Measurements from ENCODE around the gene TPSD1.

DNA sequence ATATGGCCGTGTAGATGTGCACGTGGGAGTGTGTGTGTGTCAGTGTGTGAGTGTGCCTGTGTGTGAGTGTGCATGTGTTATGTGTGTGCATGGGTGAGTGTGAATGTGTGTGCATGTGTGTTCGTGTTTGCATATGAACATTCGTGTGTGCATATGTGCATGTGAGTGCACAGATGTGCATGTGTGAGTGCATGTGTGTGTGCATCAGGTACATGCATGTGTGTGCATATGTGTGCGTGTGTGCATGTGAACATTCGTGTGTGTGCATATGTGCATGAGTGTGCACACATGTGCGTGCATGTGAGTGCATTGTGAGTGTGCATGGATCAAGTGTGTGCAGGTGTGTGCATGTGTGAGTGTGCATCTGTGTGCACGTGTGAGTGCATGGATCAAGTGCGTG lies 17.9 kb upstream of the TPSD1 start:
- no peak for TF ChIP-seq CREB1 (CRISPR knock-in tag; IDR thresholded peaks at IDR 0.05)
- TF ChIP-seq, protein P1, sequence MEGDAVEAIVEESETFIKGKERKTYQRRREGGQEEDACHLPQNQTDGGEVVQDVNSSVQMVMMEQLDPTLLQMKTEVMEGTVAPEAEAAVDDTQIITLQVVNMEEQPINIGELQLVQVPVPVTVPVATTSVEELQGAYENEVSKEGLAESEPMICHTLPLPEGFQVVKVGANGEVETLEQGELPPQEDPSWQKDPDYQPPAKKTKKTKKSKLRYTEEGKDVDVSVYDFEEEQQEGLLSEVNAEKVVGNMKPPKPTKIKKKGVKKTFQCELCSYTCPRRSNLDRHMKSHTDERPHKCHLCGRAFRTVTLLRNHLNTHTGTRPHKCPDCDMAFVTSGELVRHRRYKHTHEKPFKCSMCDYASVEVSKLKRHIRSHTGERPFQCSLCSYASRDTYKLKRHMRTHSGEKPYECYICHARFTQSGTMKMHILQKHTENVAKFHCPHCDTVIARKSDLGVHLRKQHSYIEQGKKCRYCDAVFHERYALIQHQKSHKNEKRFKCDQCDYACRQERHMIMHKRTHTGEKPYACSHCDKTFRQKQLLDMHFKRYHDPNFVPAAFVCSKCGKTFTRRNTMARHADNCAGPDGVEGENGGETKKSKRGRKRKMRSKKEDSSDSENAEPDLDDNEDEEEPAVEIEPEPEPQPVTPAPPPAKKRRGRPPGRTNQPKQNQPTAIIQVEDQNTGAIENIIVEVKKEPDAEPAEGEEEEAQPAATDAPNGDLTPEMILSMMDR (IDR thresholded peaks at IDR 0.05), result no peak
- TF ChIP-seq, protein P2, sequence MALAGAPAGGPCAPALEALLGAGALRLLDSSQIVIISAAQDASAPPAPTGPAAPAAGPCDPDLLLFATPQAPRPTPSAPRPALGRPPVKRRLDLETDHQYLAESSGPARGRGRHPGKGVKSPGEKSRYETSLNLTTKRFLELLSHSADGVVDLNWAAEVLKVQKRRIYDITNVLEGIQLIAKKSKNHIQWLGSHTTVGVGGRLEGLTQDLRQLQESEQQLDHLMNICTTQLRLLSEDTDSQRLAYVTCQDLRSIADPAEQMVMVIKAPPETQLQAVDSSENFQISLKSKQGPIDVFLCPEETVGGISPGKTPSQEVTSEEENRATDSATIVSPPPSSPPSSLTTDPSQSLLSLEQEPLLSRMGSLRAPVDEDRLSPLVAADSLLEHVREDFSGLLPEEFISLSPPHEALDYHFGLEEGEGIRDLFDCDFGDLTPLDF (CRISPR knock-in tag; IDR thresholded peaks at IDR 0.05), result no peak
- TF ChIP-seq TCF7 (CRISPR knock-in tag; IDR thresholded peaks at IDR 0.05; ENCODE audit: low read depth), result no peak
- TF ChIP-seq, protein P3, sequence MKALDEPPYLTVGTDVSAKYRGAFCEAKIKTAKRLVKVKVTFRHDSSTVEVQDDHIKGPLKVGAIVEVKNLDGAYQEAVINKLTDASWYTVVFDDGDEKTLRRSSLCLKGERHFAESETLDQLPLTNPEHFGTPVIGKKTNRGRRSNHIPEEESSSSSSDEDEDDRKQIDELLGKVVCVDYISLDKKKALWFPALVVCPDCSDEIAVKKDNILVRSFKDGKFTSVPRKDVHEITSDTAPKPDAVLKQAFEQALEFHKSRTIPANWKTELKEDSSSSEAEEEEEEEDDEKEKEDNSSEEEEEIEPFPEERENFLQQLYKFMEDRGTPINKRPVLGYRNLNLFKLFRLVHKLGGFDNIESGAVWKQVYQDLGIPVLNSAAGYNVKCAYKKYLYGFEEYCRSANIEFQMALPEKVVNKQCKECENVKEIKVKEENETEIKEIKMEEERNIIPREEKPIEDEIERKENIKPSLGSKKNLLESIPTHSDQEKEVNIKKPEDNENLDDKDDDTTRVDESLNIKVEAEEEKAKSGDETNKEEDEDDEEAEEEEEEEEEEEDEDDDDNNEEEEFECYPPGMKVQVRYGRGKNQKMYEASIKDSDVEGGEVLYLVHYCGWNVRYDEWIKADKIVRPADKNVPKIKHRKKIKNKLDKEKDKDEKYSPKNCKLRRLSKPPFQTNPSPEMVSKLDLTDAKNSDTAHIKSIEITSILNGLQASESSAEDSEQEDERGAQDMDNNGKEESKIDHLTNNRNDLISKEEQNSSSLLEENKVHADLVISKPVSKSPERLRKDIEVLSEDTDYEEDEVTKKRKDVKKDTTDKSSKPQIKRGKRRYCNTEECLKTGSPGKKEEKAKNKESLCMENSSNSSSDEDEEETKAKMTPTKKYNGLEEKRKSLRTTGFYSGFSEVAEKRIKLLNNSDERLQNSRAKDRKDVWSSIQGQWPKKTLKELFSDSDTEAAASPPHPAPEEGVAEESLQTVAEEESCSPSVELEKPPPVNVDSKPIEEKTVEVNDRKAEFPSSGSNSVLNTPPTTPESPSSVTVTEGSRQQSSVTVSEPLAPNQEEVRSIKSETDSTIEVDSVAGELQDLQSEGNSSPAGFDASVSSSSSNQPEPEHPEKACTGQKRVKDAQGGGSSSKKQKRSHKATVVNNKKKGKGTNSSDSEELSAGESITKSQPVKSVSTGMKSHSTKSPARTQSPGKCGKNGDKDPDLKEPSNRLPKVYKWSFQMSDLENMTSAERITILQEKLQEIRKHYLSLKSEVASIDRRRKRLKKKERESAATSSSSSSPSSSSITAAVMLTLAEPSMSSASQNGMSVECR (CRISPR knock-in tag; IDR thresholded peaks at IDR 0.05; ENCODE audit: borderline replicate concordance), result no peak
- TF ChIP-seq, protein P4, sequence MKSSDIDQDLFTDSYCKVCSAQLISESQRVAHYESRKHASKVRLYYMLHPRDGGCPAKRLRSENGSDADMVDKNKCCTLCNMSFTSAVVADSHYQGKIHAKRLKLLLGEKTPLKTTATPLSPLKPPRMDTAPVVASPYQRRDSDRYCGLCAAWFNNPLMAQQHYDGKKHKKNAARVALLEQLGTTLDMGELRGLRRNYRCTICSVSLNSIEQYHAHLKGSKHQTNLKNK (CRISPR knock-in tag; IDR thresholded peaks at IDR 0.05), result no peak

All from WTC11 (cell line).